Immature natural killer cell (primary cell): ENCODE results near the gene PSMD9. TPM values are rescaled to one million over a fixed set of nuclear protein-coding genes. Genes with fewer than 3 reads are reported as not detected.
"Not testable (repeated sequence)": the region's sequence is repeated elsewhere in the genome, so short reads cannot be mapped to it uniquely, and the experiment has no call there.

Experiments used
- DNase-seq, 3 donors: peaks; one replicate each; pipeline ENCODE4 v3.0.0; 2022; ENCODE audit warnings: mixed read lengths in 1 of 3
- H3K27ac Mint-ChIP-seq, 6 donors: one replicate each; pipeline ENCODE4 v1.8.0; 2020; ENCODE audit warnings: mixed read lengths in 6 of 6, mild to moderate bottlenecking in 5 of 6, inconsistent platforms in 4 of 6, moderate library complexity in 3 of 6
- H3K27me3 Mint-ChIP-seq, 3 donors: one replicate each; pipeline ENCODE4 v1.8.0; 2020 to 2021; ENCODE audit warnings: low read depth in 3 of 3, mild to moderate bottlenecking in 3 of 3, mixed read lengths in 3 of 3, moderate library complexity in 3 of 3, inconsistent platforms in 1 of 3
- H3K36me3 Mint-ChIP-seq, 3 donors: one replicate each; pipeline ENCODE4 v1.8.0; 2020; ENCODE audit warnings: mixed read lengths in 3 of 3, inconsistent platforms in 2 of 3, mild to moderate bottlenecking in 2 of 3
- H3K4me1 Mint-ChIP-seq, 2 donors: one replicate each; pipeline ENCODE4 v1.8.0; 2020; ENCODE audit warnings: inconsistent platforms in 2 of 2, mild to moderate bottlenecking in 2 of 2, mixed read lengths in 2 of 2, moderate library complexity in 1 of 2
- H3K4me3 Mint-ChIP-seq, 5 donors: one replicate each; pipeline ENCODE4 v1.8.0; 2020; ENCODE audit warnings: mild to moderate bottlenecking in 5 of 5, mixed read lengths in 5 of 5, inconsistent platforms in 3 of 5, moderate library complexity in 3 of 5
- H3K9me3 Mint-ChIP-seq, 6 donors: one replicate each; pipeline ENCODE4 v1.8.0; 2020; ENCODE audit warnings: mild to moderate bottlenecking in 6 of 6, mixed read lengths in 6 of 6, inconsistent platforms in 4 of 6, moderate library complexity in 3 of 6
- polyA plus RNA-seq, 3 donors: library from polyadenylated mRNA; unstranded; fragments of 300-500 nt; fragmentation: Illumina TruSeq; gene quantifications; one replicate each; pipeline ENCODE4 v1.2.3, GENCODE V29; 2021

PSMD9 gene
- polyA plus RNA-seq, 3 donors from 2014 or later: 92.9 to 120 (median 98.2) TPM

GRCh38 chr12:121860257-121860656, 28.3 kb upstream of the PSMD9 start:
- H3K4me1 Mint-ChIP-seq: no peaks in the 10 kb centered on the region

GRCh38 chr12:121860699-121861098, 27.9 kb upstream of the PSMD9 start:
- H3K27me3 Mint-ChIP-seq, H3K4me3 Mint-ChIP-seq, DNase-seq, H3K4me1 Mint-ChIP-seq, H3K27ac Mint-ChIP-seq, H3K36me3 Mint-ChIP-seq, H3K9me3 Mint-ChIP-seq: not testable (repeated sequence)

More at GRCh38 chr12:121860257-121860656, 28.3 kb upstream of the PSMD9 start:
- Mint-ChIP-seq H3K36me3 (no peaks in the 10 kb centered on the region), H3K9me3 (no peaks in the 10 kb centered on the region), H3K27ac (no peak overlapping the region), H3K27me3 (peaks cover 0 to 2% (median 0%) of the 10 kb centered on the region in 3 donors), H3K4me3 (no peak overlapping the region)
- no peak for DNase-seq

GRCh38 chr12:121861636-121862254, 26.8 kb upstream of the PSMD9 start:
- DNase-seq: no peak
- Mint-ChIP-seq H3K27ac (no peak overlapping the region), H3K4me1 (no peaks in the 10 kb centered on the region), H3K9me3 (no peaks in the 10 kb centered on the region), H3K27me3 (peaks cover 0 to under 1% (median 0%) of the 10 kb centered on the region in 3 donors), H3K4me3 (no peak overlapping the region), H3K36me3 (no peaks in the 10 kb centered on the region)

- H3K27me3 Mint-ChIP-seq: no peaks in the 10 kb centered on the region
- H3K9me3 Mint-ChIP-seq: no peaks in the 10 kb centered on the region
- H3K27ac Mint-ChIP-seq: no peak overlapping the region
- H3K36me3 Mint-ChIP-seq: no peaks in the 10 kb centered on the region
- no peak overlapping the region for H3K4me3 Mint-ChIP-seq
- no peaks in the 10 kb centered on the region for H3K4me1 Mint-ChIP-seq
- no peak for DNase-seq
These were observed 22.3 kb upstream of the PSMD9 start for GRCh38 chr12:121866331-121866730.

- H3K27me3 Mint-ChIP-seq, H3K27ac Mint-ChIP-seq, H3K36me3 Mint-ChIP-seq, H3K4me3 Mint-ChIP-seq, DNase-seq, H3K4me1 Mint-ChIP-seq, H3K9me3 Mint-ChIP-seq: not testable (repeated sequence)
These were observed 19.4 kb upstream of the PSMD9 start for GRCh38 chr12:121869229-121869628.

- Mint-ChIP-seq H3K4me3 (no peak overlapping the region), H3K27ac (peak overlapping the region in 1 of 6 donors; percentile 34), H3K4me1 (no peaks in the 10 kb centered on the region), H3K9me3 (no peaks in the 10 kb centered on the region), H3K27me3 (peaks cover 0 to 1% (median 0%) of the 10 kb centered on the region in 3 donors), H3K36me3 (no peaks in the 10 kb centered on the region)
- no peak for DNase-seq
These were observed 17.1 kb upstream of the PSMD9 start for GRCh38 chr12:121871467-121871866.

GRCh38 chr12:121872546-121873215, 15.9 kb upstream of the PSMD9 start:
- Mint-ChIP-seq H3K27ac (no peak overlapping the region), H3K9me3 (no peaks in the 10 kb centered on the region), H3K36me3 (no peaks in the 10 kb centered on the region), H3K27me3 (peaks cover 0 to 1% (median 0%) of the 10 kb centered on the region in 3 donors), H3K4me1 (no peaks in the 10 kb centered on the region), H3K4me3 (no peak overlapping the region)
- DNase-seq: no peak

GRCh38 chr12:121873216-121873569, 15.4 kb upstream of the PSMD9 start:
- Mint-ChIP-seq H3K9me3 (no peaks in the 10 kb centered on the region), H3K27ac (no peak overlapping the region), H3K4me1 (no peaks in the 10 kb centered on the region), H3K27me3 (peaks cover 0 to 1% (median 0%) of the 10 kb centered on the region in 3 donors), H3K4me3 (no peak overlapping the region), H3K36me3 (no peaks in the 10 kb centered on the region)
- DNase-seq: no peak

- no peak overlapping the region for H3K4me3 Mint-ChIP-seq
- no peak overlapping the region for H3K27ac Mint-ChIP-seq
- H3K9me3 Mint-ChIP-seq: no peaks in the 10 kb centered on the region
- no peak for DNase-seq
- peaks cover 0 to 1% (median 0%) of the 10 kb centered on the region in 3 donors for H3K27me3 Mint-ChIP-seq
- no peaks in the 10 kb centered on the region for H3K36me3 Mint-ChIP-seq
- no peaks in the 10 kb centered on the region for H3K4me1 Mint-ChIP-seq
These were observed 14.5 kb upstream of the PSMD9 start for GRCh38 chr12:121874071-121874470.

- no peaks in the 10 kb centered on the region for H3K4me1 Mint-ChIP-seq
- peaks cover 0 to 1% (median 0%) of the 10 kb centered on the region in 3 donors for H3K27me3 Mint-ChIP-seq
- no peak overlapping the region for H3K27ac Mint-ChIP-seq
- no peaks in the 10 kb centered on the region for H3K36me3 Mint-ChIP-seq
- DNase-seq: no peak
- no peaks in the 10 kb centered on the region for H3K9me3 Mint-ChIP-seq
- H3K4me3 Mint-ChIP-seq: no peak overlapping the region
These were observed 13.0 kb upstream of the PSMD9 start for GRCh38 chr12:121875582-121875981.

GRCh38 chr12:121876080-121876447, 12.5 kb upstream of the PSMD9 start:
- not testable (repeated sequence) for H3K27ac Mint-ChIP-seq, H3K4me1 Mint-ChIP-seq, H3K27me3 Mint-ChIP-seq, DNase-seq, H3K4me3 Mint-ChIP-seq, H3K36me3 Mint-ChIP-seq, H3K9me3 Mint-ChIP-seq

GRCh38 chr12:121883315-121883660, 5.3 kb upstream of the PSMD9 start:
- Mint-ChIP-seq H3K4me1 (peaks cover 6 to 7% of the 10 kb centered on the region in 2 donors), H3K9me3 (no peaks in the 10 kb centered on the region), H3K27ac (no peak overlapping the region), H3K4me3 (no peak overlapping the region), H3K36me3 (no peaks in the 10 kb centered on the region), H3K27me3 (peaks cover 2 to 13% (median 3%) of the 10 kb centered on the region in 3 donors)
- DNase-seq: no peak

GRCh38 chr12:121885129-121885528, 3.5 kb upstream of the PSMD9 start:
- not testable (repeated sequence) for H3K27ac Mint-ChIP-seq, DNase-seq, H3K9me3 Mint-ChIP-seq, H3K36me3 Mint-ChIP-seq, H3K4me3 Mint-ChIP-seq
- Mint-ChIP-seq H3K27me3 (peaks cover 2 to 22% (median 4%) of the 10 kb centered on the region in 3 donors), H3K4me1 (peaks cover 23 to 25% of the 10 kb centered on the region in 2 donors)

- no peak for DNase-seq
- peak overlapping the region; percentile 98 to 100 (median 98) for H3K4me3 Mint-ChIP-seq
These were observed 510 bp upstream of the PSMD9 start for GRCh38 chr12:121888083-121888477.

GRCh38 chr12:121889274-121889624, 659 bp downstream of the PSMD9 start:
- no peak for DNase-seq
- peaks cover 0 to 3% (median 0%) of the 10 kb centered on the region in 3 donors for H3K36me3 Mint-ChIP-seq
- H3K27me3 Mint-ChIP-seq: peaks cover 0 to 18% (median 2%) of the 10 kb centered on the region in 3 donors
- peaks cover 34 to 53% of the 10 kb centered on the region in 2 donors for H3K4me1 Mint-ChIP-seq
- peak overlapping the region; percentile 98 to 100 (median 98) for H3K4me3 Mint-ChIP-seq
- H3K9me3 Mint-ChIP-seq: no peaks in the 10 kb centered on the region
- peak overlapping the region; percentile 91 to 99 (median 98) for H3K27ac Mint-ChIP-seq

More at GRCh38 chr12:121888083-121888477, 510 bp upstream of the PSMD9 start:
- H3K36me3 Mint-ChIP-seq: no peaks in the 10 kb centered on the region
- peaks cover 0 to 18% (median 2%) of the 10 kb centered on the region in 3 donors for H3K27me3 Mint-ChIP-seq
- peaks cover 30 to 41% of the 10 kb centered on the region in 2 donors for H3K4me1 Mint-ChIP-seq
- no peaks in the 10 kb centered on the region for H3K9me3 Mint-ChIP-seq
- H3K27ac Mint-ChIP-seq: peak overlapping the region; percentile 91 to 99 (median 98)
